Stomach smooth muscle (tissue), 2 donors: ENCODE results near the gene NLRP5.
"Not testable (repeated sequence)": the region's sequence is repeated elsewhere in the genome, so short reads cannot be mapped to it uniquely, and the experiment has no call there.

Experiments used
- H3K27ac ChIP-seq: one replicate; pipeline ENCODE4 v1.7.0; 2013; ENCODE audit warnings: mild to moderate bottlenecking, low read length, inconsistent platforms
- H3K27me3 ChIP-seq, 2 donors: one replicate each; pipeline ENCODE4 v1.7.0; 2013; ENCODE audit warnings: low read length in 2 of 2; ENCODE audit not compliant: insufficient read depth in 2 of 2, control insufficient read depth in 1 of 2
- H3K36me3 ChIP-seq, 2 donors: one replicate each; pipeline ENCODE4 v1.7.0; 2013; ENCODE audit warnings: low read length in 2 of 2; ENCODE audit not compliant: control insufficient read depth in 2 of 2, insufficient read depth in 2 of 2
- H3K4me1 ChIP-seq: one replicate; pipeline ENCODE4 v1.7.0; 2013; ENCODE audit warnings: low read length; ENCODE audit not compliant: control insufficient read depth, insufficient read depth
- H3K4me3 ChIP-seq, 2 donors: one replicate each; pipeline ENCODE4 v1.7.0; 2013; ENCODE audit warnings: low read length in 2 of 2
- H3K9ac ChIP-seq, 2 donors: one replicate each; pipeline ENCODE4 v1.7.0; 2013; ENCODE audit warnings: low read length in 2 of 2, mild to moderate bottlenecking in 1 of 2
- H3K9me3 ChIP-seq, 2 donors: one replicate each; pipeline ENCODE4 v1.7.0; 2013; ENCODE audit warnings: low read length in 2 of 2; ENCODE audit not compliant: control insufficient read depth in 2 of 2
- donor health status: healthy.
- donor health status: Pancreatic carcinoma.

Gene NLRP5

GRCh38 chr19:55986487-55986886, at the start of gene NLRP5:
Gene NLRP5, plus strand, starts transcription at chr19:55986775.
- no peak within 1 kb of the TSS for H3K27ac ChIP-seq
- H3K4me3 ChIP-seq = no peak within 1 kb of the TSS
- H3K9ac ChIP-seq = no peak within 1 kb of the TSS
- no peaks in the 10 kb centered on the region for H3K9me3 ChIP-seq
- H3K36me3 ChIP-seq = no peaks in the 10 kb centered on the region
- no peaks in the 10 kb centered on the region for H3K27me3 ChIP-seq
- no peaks in the 10 kb centered on the region for H3K4me1 ChIP-seq

- no peaks in the 10 kb centered on the region for H3K4me1 ChIP-seq
- no peaks in the 10 kb centered on the region for H3K9me3 ChIP-seq
- no peak overlapping the region for H3K27ac ChIP-seq
- H3K9ac ChIP-seq = no peak overlapping the region
- no peak overlapping the region for H3K4me3 ChIP-seq
- no peaks in the 10 kb centered on the region for H3K27me3 ChIP-seq
- no peaks in the 10 kb centered on the region for H3K36me3 ChIP-seq
Observed at GRCh38 chr19:55939206-55939605, 47.4 kb upstream of the NLRP5 start.

GRCh38 chr19:55940306-55940705, 46.3 kb upstream of the NLRP5 start:
- Histone ChIP-seq H3K27me3 (no peaks in the 10 kb centered on the region), H3K36me3 (no peaks in the 10 kb centered on the region), H3K4me1 (no peaks in the 10 kb centered on the region), H3K9me3 (no peaks in the 10 kb centered on the region), H3K27ac (no peak overlapping the region), H3K9ac (no peak overlapping the region), H3K4me3 (no peak overlapping the region)

GRCh38 chr19:55947532-55947931, 39.0 kb upstream of the NLRP5 start, which contains the start of gene NLRP8:
Gene NLRP8, plus strand, starts transcription at chr19:55947832.
- no peaks in the 10 kb centered on the region for H3K27me3 ChIP-seq
- H3K36me3 ChIP-seq = no peaks in the 10 kb centered on the region
- no peak within 1 kb of the TSS for H3K9ac ChIP-seq
- no peaks in the 10 kb centered on the region for H3K4me1 ChIP-seq
- H3K27ac ChIP-seq = no peak within 1 kb of the TSS
- H3K9me3 ChIP-seq = peaks cover 2 to 14% of the 10 kb centered on the region in 2 donors
- no peak within 1 kb of the TSS for H3K4me3 ChIP-seq

GRCh38 chr19:55950566-55950965, 36.0 kb upstream of the NLRP5 start:
- H3K36me3 ChIP-seq, H3K9ac ChIP-seq, H3K4me1 ChIP-seq, H3K27me3 ChIP-seq, H3K27ac ChIP-seq, H3K4me3 ChIP-seq: not testable (repeated sequence)
- H3K9me3 ChIP-seq = peaks cover 2 to 13% of the 10 kb centered on the region in 2 donors

- no peak overlapping the region for H3K9ac ChIP-seq
- no peaks in the 10 kb centered on the region for H3K4me1 ChIP-seq
- no peaks in the 10 kb centered on the region for H3K9me3 ChIP-seq
- no peaks in the 10 kb centered on the region for H3K36me3 ChIP-seq
- no peak overlapping the region for H3K4me3 ChIP-seq
- no peaks in the 10 kb centered on the region for H3K27me3 ChIP-seq
- H3K27ac ChIP-seq = no peak overlapping the region
Observed at GRCh38 chr19:55956431-55956830, 30.1 kb upstream of the NLRP5 start.

- Histone ChIP-seq H3K9ac (no peak overlapping the region), H3K9me3 (no peaks in the 10 kb centered on the region), H3K36me3 (no peaks in the 10 kb centered on the region), H3K4me3 (no peak overlapping the region), H3K27ac (no peak overlapping the region), H3K27me3 (no peaks in the 10 kb centered on the region), H3K4me1 (no peaks in the 10 kb centered on the region)
Observed at GRCh38 chr19:55958356-55958755, 28.2 kb upstream of the NLRP5 start.

- H3K4me1 ChIP-seq = no peaks in the 10 kb centered on the region
- no peak overlapping the region for H3K9ac ChIP-seq
- no peaks in the 10 kb centered on the region for H3K27me3 ChIP-seq
- H3K36me3 ChIP-seq = no peaks in the 10 kb centered on the region
- no peak overlapping the region for H3K27ac ChIP-seq
- no peak overlapping the region for H3K4me3 ChIP-seq
- H3K9me3 ChIP-seq = no peaks in the 10 kb centered on the region
Observed at GRCh38 chr19:55959996-55960675, 26.4 kb upstream of the NLRP5 start.

GRCh38 chr19:55962186-55962585, 24.4 kb upstream of the NLRP5 start:
- H3K4me1 ChIP-seq = no peaks in the 10 kb centered on the region
- no peaks in the 10 kb centered on the region for H3K27me3 ChIP-seq

GRCh38 chr19:55973982-55974381, 12.6 kb upstream of the NLRP5 start:
- no peak overlapping the region for H3K9ac ChIP-seq
- H3K4me1 ChIP-seq = no peaks in the 10 kb centered on the region
- no peaks in the 10 kb centered on the region for H3K36me3 ChIP-seq
- H3K27ac ChIP-seq = no peak overlapping the region
- no peak overlapping the region for H3K4me3 ChIP-seq
- peaks cover 0 to 14% of the 10 kb centered on the region in 2 donors for H3K9me3 ChIP-seq
- H3K27me3 ChIP-seq = no peaks in the 10 kb centered on the region

More at GRCh38 chr19:55962186-55962585, 24.4 kb upstream of the NLRP5 start:
- Histone ChIP-seq H3K9me3 (peaks cover 0 to 1% of the 10 kb centered on the region in 2 donors), H3K27ac (no peak overlapping the region), H3K36me3 (no peaks in the 10 kb centered on the region), H3K4me3 (no peak overlapping the region), H3K9ac (no peak overlapping the region)

- no peaks in the 10 kb centered on the region for H3K4me1 ChIP-seq
- peaks cover 3 to 4% of the 10 kb centered on the region in 2 donors for H3K9me3 ChIP-seq
- H3K27ac ChIP-seq = no peak overlapping the region
- H3K9ac ChIP-seq = no peak overlapping the region
- H3K4me3 ChIP-seq = no peak overlapping the region
- H3K27me3 ChIP-seq = no peaks in the 10 kb centered on the region
- H3K36me3 ChIP-seq = no peaks in the 10 kb centered on the region
Observed at GRCh38 chr19:55980415-55980814, 6.2 kb upstream of the NLRP5 start.
